MG63 (cell line): ENCODE measurements around the gene BACE2. TPM values are rescaled to one million over a fixed set of nuclear protein-coding genes. Genes with fewer than 3 reads are reported as not detected.

Experiments
- DNase-seq: peaks from one replicate; pipeline ENCODE4 v3.0.0-alpha.2; 2020
- H3K27me3 ChIP-seq: fragments of 250-450 bp; sonication (Bioruptor Pico); 2 replicates; pipeline ENCODE4 v1.5.1; 2020; ENCODE audit warnings: mild to moderate bottlenecking, moderate library complexity
- H3K36me3 ChIP-seq: fragments of 250-450 bp; sonication (Bioruptor Pico); 2 replicates; pipeline ENCODE4 v1.5.1; 2020; ENCODE audit warnings: mild to moderate bottlenecking, moderate library complexity
- H3K4me3 ChIP-seq: fragments of 250-450 bp; sonication (Bioruptor Pico); 2 replicates; pipeline ENCODE4 v1.5.1; 2020; ENCODE audit warnings: mild to moderate bottlenecking, moderate library complexity
- H3K9me3 ChIP-seq: fragments of 250-450 bp; sonication (Bioruptor Pico); 2 replicates; pipeline ENCODE4 v1.5.1; 2020; ENCODE audit warnings: mild to moderate bottlenecking, moderate library complexity
- total RNA-seq: library from RNA; depleted of rRNA; stranded (reverse); fragments of >200 nt; shearing (Covaris generic); gene quantifications from 2 replicates; pipeline ENCODE4 v1.2.3, GENCODE V29; 2014; ENCODE audit warnings: low replicate concordance; rRNA removed

Gene BACE2
- 211 and 220 TPM in 2 replicates for total RNA-seq

- peaks cover 25% of the 10 kb centered on the region for H3K36me3 ChIP-seq
- no peaks in the 10 kb centered on the region for H3K9me3 ChIP-seq
- H3K27me3 ChIP-seq, result no peaks in the 10 kb centered on the region
- H3K4me3 ChIP-seq, result peak within 1 kb of the TSS; percentile 93
- peak; percentile 90 for DNase-seq
These were observed at the start of gene BACE2 for GRCh38 chr21:41167348-41168342. Gene BACE2 (plus strand): TSS chr21:41168160. CDS start chr21:41168264, 104 bp downstream.

DNA sequence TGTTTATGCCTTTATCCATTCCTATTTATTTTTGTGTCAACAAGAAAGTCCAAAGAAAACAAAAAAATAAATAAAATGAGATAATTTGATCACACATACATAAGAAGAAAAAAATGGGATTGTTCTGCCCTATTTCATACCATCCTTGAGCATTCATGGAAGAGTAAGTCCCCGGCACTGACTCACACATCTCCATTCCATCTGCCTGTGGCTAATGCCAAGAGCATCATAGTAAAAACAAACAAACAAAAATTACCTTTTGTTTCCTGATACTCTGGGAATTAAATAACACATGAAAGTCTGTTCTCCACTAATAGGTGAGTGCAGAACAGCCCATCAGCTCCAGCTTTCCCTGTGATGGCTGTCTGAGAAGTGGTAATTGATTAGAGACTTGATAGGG lies 48.1 kb upstream of the BACE2 start:
- Histone ChIP-seq H3K4me3 (no peak overlapping the region), H3K27me3 (peaks cover 8% of the 10 kb centered on the region; the same call in 1 of the 2 replicates), H3K36me3 (no peaks in the 10 kb centered on the region), H3K9me3 (no peaks in the 10 kb centered on the region; the same call in 1 of the 2 replicates)
- DNase-seq, result peak; percentile 28

DNA sequence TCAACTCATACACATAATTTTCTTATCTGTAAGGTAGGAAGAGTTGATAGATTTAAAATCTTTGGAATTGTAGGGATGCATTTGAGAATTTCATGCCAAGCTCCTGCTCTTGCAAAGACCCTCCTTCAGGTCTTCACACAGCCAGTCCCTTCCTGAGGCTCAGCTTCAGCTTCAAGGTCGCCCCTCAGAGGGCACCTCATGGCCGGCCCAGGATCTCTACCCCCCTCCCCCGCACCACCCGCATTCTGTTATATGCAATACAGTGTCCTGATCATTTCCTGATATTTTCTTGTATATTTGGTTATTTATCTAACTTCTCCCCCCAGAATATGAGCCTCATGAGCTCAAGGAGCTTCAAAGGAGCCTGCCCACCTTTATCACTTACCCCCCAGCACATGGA lies 47.0 kb upstream of the BACE2 start:
- DNase-seq, result no peak

DNA sequence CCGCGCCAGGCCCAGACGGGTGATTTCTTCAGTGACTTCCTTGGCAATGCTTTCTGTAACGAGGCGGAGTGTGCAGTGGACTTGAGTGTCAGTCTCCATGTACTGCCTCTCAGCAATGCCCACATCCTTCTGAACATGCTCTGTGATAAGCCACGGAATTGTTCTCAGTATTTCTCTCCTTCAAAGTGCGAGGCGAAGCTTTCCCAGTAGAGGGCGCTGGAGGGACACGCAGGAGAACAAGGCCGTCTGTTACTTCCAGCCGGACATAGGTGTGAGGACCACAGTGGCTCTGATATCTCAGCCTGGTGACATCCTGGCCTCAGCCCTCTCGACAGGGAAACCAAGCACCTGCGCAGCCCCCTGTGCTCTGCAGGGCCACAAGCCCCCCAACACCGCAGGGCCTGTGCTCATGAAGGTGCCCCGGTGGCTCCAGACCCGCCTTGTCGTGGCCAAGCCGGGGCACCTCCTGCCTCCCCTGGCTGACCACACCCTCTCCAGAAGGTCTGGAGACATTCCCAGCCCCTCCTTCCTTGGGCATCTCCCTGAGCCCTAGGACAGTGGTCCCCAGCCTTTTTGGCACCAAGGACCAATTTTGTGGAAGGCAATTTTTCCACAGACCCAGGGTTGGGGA lies 46.1 kb upstream of the BACE2 start:
- Histone ChIP-seq H3K9me3 (no peaks in the 10 kb centered on the region; the same call in 1 of the 2 replicates), H3K27me3 (peaks cover 8% of the 10 kb centered on the region; the same call in 1 of the 2 replicates), H3K36me3 (no peaks in the 10 kb centered on the region), H3K4me3 (no peak overlapping the region)
- DNase-seq, result peak; percentile 73

More for the DNA sequence above, 47.0 kb upstream of the BACE2 start:
- Histone ChIP-seq H3K27me3 (peaks cover 8% of the 10 kb centered on the region; the same call in 1 of the 2 replicates), H3K4me3 (no peak overlapping the region), H3K36me3 (no peaks in the 10 kb centered on the region), H3K9me3 (no peaks in the 10 kb centered on the region; the same call in 1 of the 2 replicates)

DNA sequence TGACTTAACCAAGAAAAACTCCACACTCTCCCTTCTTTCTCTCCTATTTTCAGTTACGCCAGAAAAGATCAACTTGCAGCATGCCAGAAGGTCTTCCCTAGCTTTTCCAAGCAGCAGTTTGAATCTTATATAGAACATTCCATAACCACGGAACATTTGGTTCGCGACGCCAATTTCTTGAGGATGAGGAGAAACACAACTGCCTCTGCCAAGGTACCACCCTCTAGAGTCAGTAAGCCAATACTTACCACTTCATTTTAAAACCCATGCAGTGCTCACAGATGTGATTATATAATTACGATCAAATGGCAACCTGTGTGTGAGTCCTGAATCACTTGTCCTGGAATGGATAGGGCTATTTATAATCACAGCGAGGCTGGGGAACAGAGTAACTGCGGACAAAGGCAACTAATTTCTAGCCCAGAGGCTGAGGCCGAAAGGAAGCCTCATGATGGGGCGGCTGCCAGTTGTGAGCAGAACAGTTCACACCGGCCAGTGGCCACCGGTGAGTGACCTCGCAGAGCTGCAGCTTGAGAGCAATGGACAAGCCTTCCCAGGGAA lies 43.2 kb upstream of the BACE2 start:
- Histone ChIP-seq H3K4me3 (no peak overlapping the region), H3K27me3 (no peaks in the 10 kb centered on the region), H3K9me3 (no peaks in the 10 kb centered on the region; the same call in 1 of the 2 replicates), H3K36me3 (no peaks in the 10 kb centered on the region)
- DNase-seq, result peak; percentile 35

DNA sequence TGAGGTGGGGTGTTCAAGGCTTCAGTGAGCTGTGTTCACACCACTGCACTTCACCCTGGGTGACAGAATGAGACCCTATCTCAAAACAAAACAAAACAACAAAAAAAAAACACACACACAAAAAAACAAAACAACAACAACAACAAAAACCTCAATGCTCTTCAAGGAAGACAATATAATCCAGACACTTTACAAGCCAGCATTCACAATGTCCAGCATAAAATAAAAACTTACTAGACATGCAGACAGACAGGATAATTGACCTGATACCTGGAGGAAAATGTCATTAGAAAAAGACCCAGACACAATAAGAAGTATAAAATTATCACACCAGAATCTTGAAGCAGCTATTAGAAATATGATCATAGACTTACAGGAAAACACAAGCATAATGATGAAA lies 39.0 kb upstream of the BACE2 start:
- Histone ChIP-seq H3K36me3 (no peaks in the 10 kb centered on the region), H3K27me3 (no peaks in the 10 kb centered on the region), H3K4me3 (no peak overlapping the region), H3K9me3 (no peaks in the 10 kb centered on the region)
- DNase-seq, result no peak

- no peaks in the 10 kb centered on the region for H3K27me3 ChIP-seq
- DNase-seq, result no peak
- H3K9me3 ChIP-seq, result no peaks in the 10 kb centered on the region
- no peak overlapping the region for H3K4me3 ChIP-seq
- H3K36me3 ChIP-seq, result no peaks in the 10 kb centered on the region
These were observed 37.1 kb upstream of the BACE2 start for GRCh38 chr21:41130883-41131282.

- Histone ChIP-seq H3K36me3 (no peaks in the 10 kb centered on the region), H3K4me3 (no peak overlapping the region), H3K9me3 (no peaks in the 10 kb centered on the region), H3K27me3 (no peaks in the 10 kb centered on the region)
- no peak for DNase-seq
These were observed 34.0 kb upstream of the BACE2 start for GRCh38 chr21:41133874-41134522.

DNA sequence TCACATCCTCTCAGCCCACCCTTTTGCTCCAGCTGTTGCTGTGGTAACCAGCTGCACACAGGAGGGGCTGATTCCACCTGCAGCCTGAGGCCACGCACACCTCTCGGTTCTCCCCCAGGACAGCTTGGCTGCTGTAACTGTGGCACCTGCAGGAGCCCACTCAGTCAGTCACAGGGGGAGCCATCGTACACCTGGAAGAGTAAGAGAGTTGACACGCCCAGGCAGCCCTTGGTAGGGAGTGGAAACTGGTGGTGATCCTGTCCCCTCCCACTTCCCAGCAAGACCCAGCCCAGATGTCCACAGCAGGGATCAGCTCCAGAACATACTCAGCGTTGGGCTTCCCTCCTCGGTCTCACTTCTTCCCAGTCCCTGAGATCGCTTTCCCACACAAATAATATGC lies 32.2 kb upstream of the BACE2 start:
- no peak for DNase-seq
- H3K36me3 ChIP-seq, result no peaks in the 10 kb centered on the region
- H3K27me3 ChIP-seq, result no peaks in the 10 kb centered on the region
- H3K9me3 ChIP-seq, result no peaks in the 10 kb centered on the region
- H3K4me3 ChIP-seq, result no peak overlapping the region

GRCh38 chr21:41136286-41136685 lies 31.7 kb upstream of the BACE2 start:
- no peaks in the 10 kb centered on the region for H3K36me3 ChIP-seq
- H3K9me3 ChIP-seq, result no peaks in the 10 kb centered on the region
- DNase-seq, result no peak
- no peak overlapping the region for H3K4me3 ChIP-seq
- H3K27me3 ChIP-seq, result no peaks in the 10 kb centered on the region

DNA sequence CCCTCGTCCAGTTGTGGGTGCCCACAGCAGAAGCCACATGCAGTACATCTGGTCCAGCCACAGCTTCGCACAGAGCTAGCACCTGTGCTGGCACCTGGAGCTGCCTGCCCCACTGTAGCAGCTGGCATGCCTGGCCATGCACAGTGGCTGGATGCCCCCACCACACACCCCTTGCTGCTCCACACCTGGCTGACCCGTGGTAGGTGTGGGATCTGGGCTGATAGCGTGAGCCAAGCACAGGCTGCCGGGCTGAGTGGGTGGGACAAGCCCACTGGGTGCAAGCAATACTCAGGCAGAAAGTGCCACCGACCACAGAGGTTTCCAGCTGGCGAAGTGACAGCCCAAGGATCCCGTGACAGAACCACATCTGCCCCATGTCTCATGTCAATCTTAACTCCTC lies 30.6 kb upstream of the BACE2 start:
- no peak overlapping the region for H3K4me3 ChIP-seq
- H3K9me3 ChIP-seq, result no peaks in the 10 kb centered on the region
- no peaks in the 10 kb centered on the region for H3K36me3 ChIP-seq
- no peak for DNase-seq
- H3K27me3 ChIP-seq, result no peaks in the 10 kb centered on the region

DNA sequence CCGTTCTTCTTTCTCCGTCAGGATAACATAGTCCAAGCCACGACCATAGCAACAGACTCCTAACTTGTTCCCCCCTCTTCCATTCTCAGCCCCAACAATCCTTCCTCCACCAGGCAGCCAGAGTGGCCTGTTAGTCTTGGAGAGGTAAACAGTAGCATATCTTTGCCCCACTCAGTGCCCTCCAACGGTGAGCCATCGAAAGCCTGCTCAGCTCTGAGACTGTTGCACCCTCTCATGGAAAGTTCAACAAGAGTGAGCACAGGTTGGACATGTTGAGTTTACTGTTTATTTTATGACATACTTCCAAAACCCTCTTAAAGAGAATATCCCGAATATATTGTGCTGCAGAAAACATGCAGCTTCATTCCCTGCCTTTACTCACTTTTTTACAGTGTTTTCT lies 30.1 kb upstream of the BACE2 start:
- H3K36me3 ChIP-seq, result no peaks in the 10 kb centered on the region
- H3K4me3 ChIP-seq, result no peak overlapping the region
- no peaks in the 10 kb centered on the region for H3K9me3 ChIP-seq
- DNase-seq, result no peak
- no peaks in the 10 kb centered on the region for H3K27me3 ChIP-seq

DNA sequence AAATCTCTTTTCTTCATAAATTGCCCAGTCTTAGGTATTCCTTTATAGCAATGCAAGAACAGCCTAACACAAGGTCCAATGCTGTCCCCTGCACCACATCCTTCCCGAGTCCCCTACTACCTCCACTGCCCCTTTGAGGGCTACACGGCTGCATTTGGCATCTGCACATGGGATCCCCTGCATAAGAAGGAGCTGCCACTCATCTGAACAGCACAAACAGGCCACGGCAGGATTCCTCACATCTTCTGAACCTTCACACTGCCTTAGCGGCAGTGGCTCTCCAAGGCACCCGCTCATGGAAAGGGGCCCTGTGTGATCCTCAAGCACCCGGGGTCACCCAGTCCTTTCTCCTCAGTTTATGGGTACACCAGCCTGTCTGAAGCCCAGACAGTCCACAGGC lies 29.2 kb upstream of the BACE2 start:
- Histone ChIP-seq H3K27me3 (no peaks in the 10 kb centered on the region), H3K9me3 (no peaks in the 10 kb centered on the region), H3K36me3 (no peaks in the 10 kb centered on the region), H3K4me3 (no peak overlapping the region)
- DNase-seq, result no peak

- no peak for DNase-seq
- H3K27me3 ChIP-seq, result no peaks in the 10 kb centered on the region
- H3K9me3 ChIP-seq, result no peaks in the 10 kb centered on the region
These were observed 28.7 kb upstream of the BACE2 start for GRCh38 chr21:41139275-41139674.

DNA sequence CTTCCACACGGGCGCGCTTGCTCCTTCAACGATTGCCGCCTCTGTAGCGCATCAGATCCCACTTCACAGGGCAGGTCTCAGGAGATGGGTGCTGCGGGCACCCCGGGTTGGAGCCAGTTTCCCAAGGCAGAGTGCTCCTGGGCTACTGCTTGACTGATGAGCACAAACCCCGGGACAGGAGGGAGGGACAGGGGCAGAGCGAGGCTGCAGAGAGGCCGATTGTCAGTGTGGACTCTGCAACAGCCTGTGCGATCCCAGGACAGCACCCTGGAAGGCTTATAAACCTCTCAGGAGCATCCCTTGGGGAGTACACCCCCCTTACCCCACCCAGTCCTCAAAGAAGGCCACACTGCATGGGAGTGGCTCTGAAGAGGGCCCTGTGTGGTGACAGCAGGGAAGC lies 28.0 kb upstream of the BACE2 start:
- no peak overlapping the region for H3K4me3 ChIP-seq
- DNase-seq, result no peak
- no peaks in the 10 kb centered on the region for H3K27me3 ChIP-seq
- H3K36me3 ChIP-seq, result no peaks in the 10 kb centered on the region
- no peaks in the 10 kb centered on the region for H3K9me3 ChIP-seq

More at GRCh38 chr21:41139275-41139674, 28.7 kb upstream of the BACE2 start:
- H3K36me3 ChIP-seq, result no peaks in the 10 kb centered on the region
- no peak overlapping the region for H3K4me3 ChIP-seq

DNA sequence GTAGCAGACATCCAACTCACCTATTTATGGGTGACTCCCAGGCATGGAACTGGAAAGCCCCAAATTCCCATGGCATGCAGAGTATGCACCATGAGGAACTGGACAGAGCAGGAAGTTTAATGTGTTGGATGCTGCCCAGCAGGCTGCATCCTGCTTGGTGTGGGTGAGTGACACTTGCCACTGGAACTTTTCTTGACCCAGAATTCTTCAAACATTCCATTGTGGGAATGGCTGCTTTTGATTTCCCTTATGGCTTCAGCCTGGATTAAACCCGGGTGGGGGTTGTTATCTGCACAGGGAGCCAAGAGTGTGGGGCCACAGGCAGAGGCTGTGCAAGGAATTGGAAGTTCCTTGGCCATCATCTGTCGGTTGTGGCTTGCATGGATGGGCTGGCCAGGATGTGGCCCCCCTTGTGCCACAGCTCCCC lies 26.9 kb upstream of the BACE2 start:
- peak; percentile 89 for DNase-seq
- no peaks in the 10 kb centered on the region for H3K27me3 ChIP-seq
- H3K9me3 ChIP-seq, result no peaks in the 10 kb centered on the region
- H3K4me3 ChIP-seq, result no peak overlapping the region
- no peaks in the 10 kb centered on the region for H3K36me3 ChIP-seq
